ENCODE data around the gene TAF11L6. TPM values are rescaled to one million over a fixed set of nuclear protein-coding genes. Genes with fewer than 3 reads are reported as not detected.
"Not testable (repeated sequence)": the region's sequence is repeated elsewhere in the genome, so short reads cannot be mapped to it uniquely, and the experiment has no call there.

Gene TAF11L6
- polyA plus RNA-seq, 1 donor from 2014 or later, result not detected

GRCh38 chr5:17487174-17487512 lies 41.3 kb upstream of the TAF11L6 start:
- no peaks in the 10 kb centered on the region for H3K9me2 ChIP-seq (ENCODE audit: insufficient read depth, low read length)

GRCh38 chr5:17491257-17491656 lies 37.2 kb upstream of the TAF11L6 start:
- not testable (repeated sequence) for H3K27me3 ChIP-seq (ENCODE audit: insufficient read depth, low read depth, low read length); H3K4me3 ChIP-seq (ENCODE audit: low read length); H3K9ac ChIP-seq (ENCODE audit: low read length); H2AFZ ChIP-seq (ENCODE audit: low read depth, low read length); H3K79me2 ChIP-seq (replicated peaks; ENCODE audit: insufficient read depth, low read length); H3K27ac ChIP-seq (ENCODE audit: low read length); H3F3A ChIP-seq (ENCODE audit: insufficient read depth, low read length, poor library complexity, severe bottlenecking); H3K9me3 ChIP-seq (ENCODE audit: low read length); H3K9me2 ChIP-seq (ENCODE audit: insufficient read depth, low read length); H4K20me1 ChIP-seq (ENCODE audit: insufficient read depth); H3K36me3 ChIP-seq (ENCODE audit: insufficient read depth, low read length); H3K4me2 ChIP-seq (ENCODE audit: low read length)

More at GRCh38 chr5:17487174-17487512, 41.3 kb upstream of the TAF11L6 start:
- no peaks in the 10 kb centered on the region for H4K20me1 ChIP-seq (ENCODE audit: insufficient read depth)
- H3K4me3 ChIP-seq (ENCODE audit: low read length), result no peak overlapping the region
- no peaks in the 10 kb centered on the region for H3F3A ChIP-seq (ENCODE audit: insufficient read depth, low read length, poor library complexity, severe bottlenecking)
- no peaks in the 10 kb centered on the region for H3K36me3 ChIP-seq (ENCODE audit: insufficient read depth, low read length)
- no peaks in the 10 kb centered on the region for H3K79me2 ChIP-seq (replicated peaks; ENCODE audit: insufficient read depth, low read length)
- H3K27ac ChIP-seq (ENCODE audit: low read length), result no peak overlapping the region
- H3K4me2 ChIP-seq (ENCODE audit: low read length), result no peak overlapping the region
- no peak overlapping the region for H3K9ac ChIP-seq (ENCODE audit: low read length)
- H3K27me3 ChIP-seq (ENCODE audit: insufficient read depth, low read depth, low read length), result no peaks in the 10 kb centered on the region
- TF ChIP-seq SMC3 (conservative IDR thresholded peaks at IDR 0.05; ENCODE audit: poor library complexity) (no peak), POLR2AphosphoS5 (IDR thresholded peaks at IDR 0.05) (no peak), CTCF (IDR thresholded peaks at IDR 0.05; ENCODE audit: poor library complexity, severe bottlenecking) (no peak), RAD21 (conservative IDR thresholded peaks at IDR 0.05) (no peak), TAF1 (IDR thresholded peaks at IDR 0.05; ENCODE audit: low read depth) (no peak)
- H2AFZ ChIP-seq (ENCODE audit: low read depth, low read length), result no peak overlapping the region
- H3K9me3 ChIP-seq (ENCODE audit: low read length), result no peaks in the 10 kb centered on the region

- Histone ChIP-seq H3K9me2 (ENCODE audit: insufficient read depth, low read length) (no peaks in the 10 kb centered on the region), H3K4me2 (ENCODE audit: low read length) (no peak overlapping the region), H3K27ac (ENCODE audit: low read length) (no peak overlapping the region), H3K36me3 (ENCODE audit: insufficient read depth, low read length) (no peaks in the 10 kb centered on the region), H3K9me3 (ENCODE audit: low read length) (no peaks in the 10 kb centered on the region), H3K79me2 (replicated peaks; ENCODE audit: insufficient read depth, low read length) (no peaks in the 10 kb centered on the region), H4K20me1 (ENCODE audit: insufficient read depth) (no peaks in the 10 kb centered on the region), H2AFZ (ENCODE audit: low read depth, low read length) (no peak overlapping the region), H3K27me3 (ENCODE audit: insufficient read depth, low read depth, low read length) (no peaks in the 10 kb centered on the region), H3K4me3 (ENCODE audit: low read length) (no peak overlapping the region), H3K9ac (ENCODE audit: low read length) (no peak overlapping the region), H3F3A (ENCODE audit: insufficient read depth, low read length, poor library complexity, severe bottlenecking) (no peaks in the 10 kb centered on the region)
- no peak for TF ChIP-seq CTCF (IDR thresholded peaks at IDR 0.05; ENCODE audit: poor library complexity, severe bottlenecking)
- no peak for TF ChIP-seq RAD21 (conservative IDR thresholded peaks at IDR 0.05)
- TF ChIP-seq REST (IDR thresholded peaks at IDR 0.05; ENCODE audit: borderline replicate concordance), result no peak
- no peak for TF ChIP-seq MXI1 (conservative IDR thresholded peaks at IDR 0.05; ENCODE audit: poor library complexity, severe bottlenecking)
- TF ChIP-seq EP300 (conservative IDR thresholded peaks at IDR 0.05; ENCODE audit: poor library complexity, severe bottlenecking), result no peak
- TF ChIP-seq EZH2 (IDR thresholded peaks at IDR 0.05; ENCODE audit: borderline replicate concordance, insufficient read depth, low read length, poor library complexity, severe bottlenecking), result no peak
Observed at GRCh38 chr5:17492770-17493169, 35.7 kb upstream of the TAF11L6 start.
